ENCODE results near the gene BPIFA3.

Gene BPIFA3

DNA sequence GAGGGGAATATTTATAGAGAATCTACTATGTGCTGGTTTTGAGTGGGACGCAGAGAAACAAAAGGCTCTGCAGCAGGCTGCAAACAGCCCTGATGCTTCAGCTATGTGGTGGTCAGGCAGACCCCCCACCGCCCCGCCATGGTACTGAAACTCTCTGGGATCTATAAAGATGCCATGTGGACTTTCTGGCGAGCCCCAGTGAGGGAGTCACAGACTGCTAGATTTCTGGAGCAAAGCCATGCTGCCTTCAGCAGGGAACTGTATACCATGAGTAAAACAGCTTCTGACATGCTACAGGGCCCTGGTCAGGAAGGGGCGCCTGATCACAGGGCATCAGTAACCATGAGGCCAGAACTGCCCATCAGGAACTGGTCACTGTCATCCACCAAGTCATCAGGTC is 46.6 kb downstream of the BPIFA3 start:
- no peak for DNase-seq (ENCODE audit: low read depth)

DNA sequence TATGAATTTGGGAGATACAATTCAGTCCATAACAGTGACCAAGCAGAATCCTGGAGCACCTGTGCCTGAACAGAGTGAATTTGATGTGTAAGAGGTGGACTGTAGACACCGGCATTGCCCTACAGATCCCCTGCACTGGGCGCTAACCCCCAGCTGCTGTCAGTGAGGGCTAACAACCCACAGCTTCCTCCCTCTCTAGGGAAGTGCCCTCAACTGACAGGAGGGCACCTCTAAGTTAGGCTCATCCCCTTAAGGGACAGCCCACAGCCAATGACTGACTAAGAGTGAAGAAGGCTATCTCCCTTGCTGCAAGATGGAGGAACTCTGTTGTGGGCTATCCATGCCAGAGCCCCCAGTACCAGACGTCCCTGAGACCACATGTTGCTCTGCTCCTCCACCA is 50.5 kb downstream of the BPIFA3 start:
- DNase-seq (ENCODE audit: low read depth): no peak

DNA sequence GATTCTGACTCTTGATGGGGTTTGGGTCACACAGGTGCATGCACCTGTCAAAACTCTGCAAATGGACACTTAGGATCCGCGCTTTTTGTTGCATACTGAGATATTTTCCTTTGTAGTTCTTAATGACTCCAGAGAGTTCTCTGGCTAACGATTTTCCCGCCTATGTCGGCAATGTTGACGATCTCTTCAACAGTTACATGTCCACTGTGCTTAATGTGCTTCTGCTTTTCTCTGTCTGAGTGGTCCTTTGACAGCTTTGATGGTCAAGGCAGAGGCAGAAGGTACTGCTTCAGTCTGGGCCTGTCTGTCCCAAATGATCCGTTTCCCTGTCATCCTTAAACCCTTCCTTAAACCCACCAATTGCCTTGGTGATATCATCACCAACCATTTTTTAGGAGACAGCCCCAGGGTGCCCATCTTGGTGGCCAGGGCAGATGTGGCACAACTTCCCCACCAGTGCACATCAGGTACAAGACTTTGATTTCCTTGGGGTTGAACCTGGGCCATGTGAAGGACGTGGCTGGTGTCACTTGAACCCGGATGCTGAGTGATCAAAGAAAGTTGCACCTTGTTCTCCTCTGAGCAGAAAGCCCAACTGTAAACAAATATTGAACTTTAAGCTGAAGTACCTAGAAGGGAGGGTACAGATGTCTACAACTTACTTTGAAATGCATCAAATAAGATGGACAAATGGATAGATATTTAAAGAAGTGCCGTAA is 55.2 kb downstream of the BPIFA3 start:
- DNase-seq (ENCODE audit: low read depth): no peak

DNA sequence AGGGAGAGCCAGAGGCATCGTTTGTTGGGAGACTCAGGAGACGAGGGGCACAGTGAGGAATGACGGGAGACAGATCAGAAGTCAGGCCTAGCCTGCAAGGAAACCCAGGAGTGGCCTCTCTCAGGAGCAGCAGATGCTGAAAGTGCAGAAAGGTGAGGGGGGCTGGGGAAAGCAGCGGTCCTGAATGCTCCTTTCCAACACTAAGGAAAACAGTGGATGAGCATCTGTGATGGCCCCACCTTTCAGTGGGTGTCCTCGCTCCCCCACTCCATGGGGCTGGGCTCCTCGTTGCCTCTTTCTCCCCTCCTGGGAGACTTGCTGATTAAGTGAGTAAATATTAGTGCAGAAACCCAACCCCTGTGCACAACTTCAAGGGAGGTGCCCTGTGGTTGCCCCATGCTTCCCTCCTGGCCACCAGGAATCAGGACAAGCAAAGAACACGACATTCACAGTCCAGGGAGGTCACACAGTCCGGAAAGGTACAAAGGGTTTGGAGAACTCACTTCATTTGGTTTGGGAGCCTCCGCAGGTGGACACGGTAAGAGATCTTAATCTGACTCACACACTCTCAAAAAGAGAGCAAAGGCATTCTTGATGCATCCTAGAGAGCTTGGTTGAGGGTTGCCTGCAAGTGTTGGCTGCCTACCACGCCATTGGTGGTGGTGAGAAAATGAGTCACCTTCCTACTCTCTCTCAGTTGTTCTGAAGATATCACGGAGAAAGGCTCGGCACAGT is 56.1 kb downstream of the BPIFA3 start:
- no peak for DNase-seq (ENCODE audit: low read depth)

DNA sequence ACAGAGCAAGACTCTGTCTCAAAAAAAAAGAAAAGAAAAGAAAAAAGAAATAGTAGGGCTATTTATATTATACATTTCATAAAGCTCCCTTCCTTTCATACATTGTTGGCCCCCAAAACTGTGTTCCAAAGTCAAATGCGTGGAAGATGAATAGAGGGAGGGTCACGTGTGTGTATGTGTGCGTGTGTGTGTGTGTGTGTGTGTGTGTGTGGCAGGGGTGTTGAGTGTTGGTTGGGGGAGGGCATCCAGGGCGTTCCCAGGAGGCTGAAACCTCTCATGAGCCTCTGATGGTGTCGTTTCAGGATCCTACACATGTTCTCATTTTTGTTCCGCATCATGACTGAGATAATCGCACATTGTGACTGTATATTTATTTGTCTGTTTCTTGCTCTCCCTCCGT is 58.1 kb downstream of the BPIFA3 start:
- no peak for DNase-seq (ENCODE audit: low read depth)

DNA sequence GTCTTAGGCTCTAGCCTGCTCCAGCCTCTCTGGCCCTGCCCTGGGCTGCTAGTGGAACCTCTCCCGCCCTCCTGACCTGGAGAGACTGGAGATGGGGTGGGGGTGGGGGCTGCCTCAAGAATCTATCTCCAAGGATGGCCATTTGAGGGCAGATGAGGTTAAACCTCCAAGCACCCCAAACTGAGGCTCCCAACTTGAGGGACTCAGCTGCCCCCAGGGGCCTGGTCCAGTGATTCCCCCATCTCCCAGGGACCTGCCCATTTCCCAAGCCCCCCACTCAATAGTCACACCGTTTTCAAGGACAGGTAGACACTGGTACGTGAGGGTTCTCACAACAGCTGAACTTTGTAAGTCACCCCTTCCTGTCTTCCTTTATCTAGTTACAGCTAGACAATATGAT is 58.7 kb downstream of the BPIFA3 start:
- no peak for DNase-seq (ENCODE audit: low read depth)

DNA sequence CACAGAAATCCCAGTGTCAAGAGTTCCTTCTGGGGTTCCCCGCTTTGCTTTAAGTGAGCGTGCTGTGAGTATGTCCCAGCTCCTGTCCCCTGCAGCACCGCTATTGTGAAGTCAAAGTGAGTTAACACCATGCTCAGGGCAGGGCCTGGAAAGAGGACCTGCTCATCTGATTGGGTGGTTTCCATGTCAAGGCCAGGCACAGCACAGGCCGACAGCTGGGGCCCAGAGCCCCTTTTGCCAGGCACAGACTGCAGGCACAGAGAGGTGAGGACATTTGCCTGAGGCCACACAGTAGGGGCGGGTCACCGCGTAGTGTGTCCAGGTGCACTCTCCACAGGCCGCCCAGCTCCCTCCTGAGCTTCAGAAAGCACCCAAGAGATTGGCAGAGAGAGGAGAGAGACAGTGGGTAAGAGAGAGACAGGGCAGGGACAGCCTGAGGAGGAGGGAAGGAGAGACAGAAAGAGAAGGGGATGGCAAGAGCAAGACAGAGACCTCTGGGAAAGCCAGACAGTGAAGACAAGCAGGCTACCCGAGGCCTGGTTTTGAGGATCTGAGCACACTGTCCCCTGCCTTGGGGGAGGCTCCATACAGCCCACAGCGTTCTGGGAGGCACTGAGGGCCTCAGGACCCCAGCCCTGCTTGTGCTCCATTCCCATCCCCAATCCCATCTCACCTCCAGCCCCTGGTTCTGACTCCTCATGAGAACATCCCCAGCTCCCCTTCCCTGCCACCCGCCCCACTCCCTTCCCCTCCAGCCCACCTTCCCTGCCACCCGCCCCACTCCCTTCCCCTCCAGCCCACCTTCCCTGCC is 59.4 kb downstream of the BPIFA3 start:
- DNase-seq (ENCODE audit: low read depth): no peak

Data from stimulated activated CD8-positive, alpha-beta memory T cell treated with anti-CD3 and anti-CD28 coated beads, Interleukin-15, amount 100 ng/mL, for 24 hours (primary cell).